CD4-positive, alpha-beta T cell treated with Interleukin-10 for 1 hour (primary cell): Measurements from ENCODE around the gene TCP11.

Source experiments
- DNase-seq: peaks from one replicate; pipeline ENCODE4 v3.0.0-alpha.2; 2020

Gene TCP11

GRCh38 chr6:35090734-35091133 lies 50.4 kb downstream of the TCP11 start:
- DNase-seq, result no peak

- no peak for DNase-seq
These were observed 51.1 kb downstream of the TCP11 start for GRCh38 chr6:35089935-35090505.

- no peak for DNase-seq
These were observed 51.8 kb downstream of the TCP11 start for GRCh38 chr6:35089216-35089934.

- no peak for DNase-seq
These were observed 52.6 kb downstream of the TCP11 start for GRCh38 chr6:35088281-35089215.

GRCh38 chr6:35087361-35088280 lies 53.5 kb downstream of the TCP11 start:
- no peak for DNase-seq

- no peak for DNase-seq
These were observed 54.3 kb downstream of the TCP11 start for GRCh38 chr6:35086636-35087360.

GRCh38 chr6:35086282-35086632 lies 54.9 kb downstream of the TCP11 start:
- DNase-seq, result no peak

GRCh38 chr6:35085359-35086281 lies 55.5 kb downstream of the TCP11 start:
- DNase-seq, result no peak

- no peak for DNase-seq
These were observed 56.5 kb downstream of the TCP11 start for GRCh38 chr6:35084511-35085203.

- no peak for DNase-seq
These were observed 57.1 kb downstream of the TCP11 start for GRCh38 chr6:35084041-35084491.

GRCh38 chr6:35083507-35083906 lies 57.6 kb downstream of the TCP11 start:
- DNase-seq, result no peak

GRCh38 chr6:35082733-35083403 lies 58.3 kb downstream of the TCP11 start:
- no peak for DNase-seq

GRCh38 chr6:35082046-35082732 lies 59.0 kb downstream of the TCP11 start:
- DNase-seq, result no peak

- no peak for DNase-seq
These were observed 59.7 kb downstream of the TCP11 start for GRCh38 chr6:35081426-35081851.

GRCh38 chr6:35080821-35081425 lies 60.2 kb downstream of the TCP11 start:
- no peak for DNase-seq

- no peak for DNase-seq
These were observed 61.0 kb downstream of the TCP11 start for GRCh38 chr6:35080016-35080680.

GRCh38 chr6:35079311-35080000 lies 61.7 kb downstream of the TCP11 start:
- DNase-seq, result no peak
